GM18517 (cell line): ENCODE data around the gene ARMCX2.
"Not testable (repeated sequence)": the region's sequence is repeated elsewhere in the genome, so short reads cannot be mapped to it uniquely, and the experiment has no call there.

Source experiments
- ATAC-seq: cut with Tn5 transposase; IDR thresholded peaks from one replicate; pipeline ENCODE4 v1.9.1; 2021; ENCODE audit warnings: mild to moderate bottlenecking, moderate library complexity; ENCODE audit not compliant: unreplicated experiment

The ARMCX2 gene

GRCh38 chrX:101659601-101660063 is at the start of gene ARMCX2:
Gene ARMCX2, minus strand, starts transcription at chrX:101659850. Its CDS starts 2,262 bp downstream, at chrX:101657588.
- ATAC-seq: no peak

- ATAC-seq: no peak
Observed at GRCh38 chrX:101709384-101709783, 49.7 kb upstream of the ARMCX2 start.

DNA sequence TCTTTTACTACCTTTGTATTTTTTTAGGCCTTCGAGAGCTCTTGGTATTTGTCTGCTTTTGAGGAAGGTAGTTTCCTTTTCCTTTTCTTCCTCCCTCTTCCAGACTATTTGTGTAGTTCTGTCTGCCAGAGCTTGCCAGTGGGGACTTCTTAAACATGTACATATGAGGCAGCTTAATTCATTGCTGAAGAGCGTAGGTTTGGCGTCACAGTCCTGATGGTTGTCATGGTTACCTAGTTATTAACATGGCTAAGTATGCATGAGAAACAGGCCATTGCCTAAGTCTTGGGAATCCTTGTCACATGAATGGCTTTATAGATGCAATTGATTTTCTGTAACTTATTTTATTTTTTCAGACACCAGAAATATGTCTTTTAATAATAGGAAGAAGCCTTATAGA is 48.5 kb upstream of the ARMCX2 start:
- ATAC-seq: no peak

GRCh38 chrX:101693476-101693875 is 33.8 kb upstream of the ARMCX2 start:
- ATAC-seq: peak; percentile 71

- no peak for ATAC-seq
Observed at GRCh38 chrX:101691835-101692234, 32.2 kb upstream of the ARMCX2 start.

DNA sequence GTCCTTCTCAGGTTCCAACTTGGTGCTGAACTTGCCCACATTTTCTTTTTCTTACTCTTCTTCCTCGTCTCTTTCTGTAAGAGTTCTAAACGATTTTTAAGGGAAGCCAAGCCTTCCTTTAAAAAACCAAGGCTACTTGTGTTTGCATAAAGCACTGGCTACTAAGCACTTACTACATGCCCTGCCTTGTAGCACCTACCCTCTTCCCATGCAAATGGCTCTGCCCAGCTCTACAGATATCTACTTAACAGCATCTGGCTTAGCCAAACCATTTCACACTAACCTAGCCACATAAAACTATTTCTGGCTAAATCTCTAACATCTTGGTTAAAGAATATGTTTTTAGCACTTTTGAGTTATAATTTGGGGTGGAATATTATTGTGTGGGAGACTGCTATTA is 26.9 kb upstream of the ARMCX2 start:
- ATAC-seq: no peak

DNA sequence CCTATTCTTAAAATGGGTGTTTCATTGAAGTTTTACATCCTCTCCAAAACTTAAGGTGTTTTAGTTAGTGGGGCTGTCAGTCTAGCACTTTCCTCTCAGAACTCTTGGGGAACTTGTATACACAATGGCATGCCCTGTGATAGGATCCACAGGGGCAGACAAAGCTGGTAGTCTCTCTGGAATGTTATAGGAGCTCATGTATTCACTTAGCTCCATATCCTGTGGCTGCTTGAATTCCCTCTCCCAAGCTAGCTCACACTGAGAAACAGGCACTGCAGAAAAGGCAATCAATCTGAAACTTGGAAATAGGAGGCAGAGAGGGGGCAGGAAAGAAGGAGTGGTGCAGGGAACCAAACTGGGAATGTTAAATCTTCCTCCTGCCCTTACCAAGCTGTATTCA is 26.3 kb upstream of the ARMCX2 start:
- ATAC-seq: no peak

- ATAC-seq: no peak
Observed at GRCh38 chrX:101682723-101683122, 23.1 kb upstream of the ARMCX2 start.

DNA sequence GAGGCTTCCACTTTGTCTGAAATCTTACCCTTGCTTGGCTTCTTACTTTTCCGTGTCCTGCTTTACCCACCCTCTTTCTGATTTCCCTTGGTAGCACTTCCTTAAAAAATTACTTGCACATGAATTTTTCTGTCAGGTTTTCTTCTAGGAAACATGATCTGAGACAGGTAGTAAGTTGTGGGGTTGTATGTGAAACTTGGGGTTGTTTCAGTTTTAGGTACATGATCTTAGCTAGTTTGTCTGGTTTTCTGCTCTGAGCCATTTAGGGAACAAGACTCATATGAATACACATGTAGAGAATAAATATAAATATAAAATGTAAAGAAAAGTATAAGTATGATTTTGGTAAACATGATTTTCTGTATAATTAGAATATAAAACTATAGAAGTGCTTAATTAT is 17.4 kb upstream of the ARMCX2 start:
- ATAC-seq: no peak

DNA sequence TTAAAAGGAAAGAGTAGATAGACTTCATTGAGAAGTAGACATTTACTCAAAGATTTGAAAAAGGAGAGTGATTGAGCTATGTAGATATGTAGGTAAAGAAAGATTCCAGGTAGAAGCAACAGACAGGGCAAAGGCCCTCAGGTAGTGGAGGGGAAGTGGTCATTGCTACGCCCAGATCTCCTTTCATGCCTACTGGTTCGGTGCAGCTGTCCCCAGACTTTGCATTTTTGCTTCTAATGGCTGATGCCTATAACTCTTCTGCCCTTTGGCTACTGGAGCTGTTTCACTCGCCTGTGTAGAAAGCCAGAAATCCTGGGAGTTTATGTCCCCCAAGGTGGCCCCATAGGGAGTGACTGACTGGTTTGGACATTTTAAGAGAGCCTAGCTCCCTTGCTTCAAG is 16.9 kb upstream of the ARMCX2 start:
- no peak for ATAC-seq

DNA sequence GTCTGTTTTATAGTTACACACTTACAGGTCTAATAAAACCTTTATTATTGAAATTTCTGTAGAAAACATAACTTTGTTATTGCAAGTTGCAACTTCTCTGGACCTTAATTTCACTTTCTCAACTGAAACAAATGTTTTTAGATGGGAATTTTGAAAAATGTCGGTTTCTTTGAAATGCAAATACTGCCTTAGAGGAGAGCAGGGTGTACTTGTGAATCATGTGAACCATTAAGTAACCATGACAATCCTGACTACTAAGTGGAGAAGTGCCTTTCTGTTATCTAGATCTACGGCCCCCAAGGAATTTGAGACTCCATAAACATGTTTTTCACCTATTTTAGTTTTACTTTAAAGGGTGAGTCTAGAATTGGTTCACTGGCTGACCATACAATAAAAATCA is 8.5 kb upstream of the ARMCX2 start:
- ATAC-seq: no peak

- no peak for ATAC-seq
Observed at GRCh38 chrX:101658661-101659491, 774 bp downstream of the ARMCX2 start.

GRCh38 chrX:101657495-101657894 is 2.2 kb downstream of the ARMCX2 start:
- no peak for ATAC-seq

DNA sequence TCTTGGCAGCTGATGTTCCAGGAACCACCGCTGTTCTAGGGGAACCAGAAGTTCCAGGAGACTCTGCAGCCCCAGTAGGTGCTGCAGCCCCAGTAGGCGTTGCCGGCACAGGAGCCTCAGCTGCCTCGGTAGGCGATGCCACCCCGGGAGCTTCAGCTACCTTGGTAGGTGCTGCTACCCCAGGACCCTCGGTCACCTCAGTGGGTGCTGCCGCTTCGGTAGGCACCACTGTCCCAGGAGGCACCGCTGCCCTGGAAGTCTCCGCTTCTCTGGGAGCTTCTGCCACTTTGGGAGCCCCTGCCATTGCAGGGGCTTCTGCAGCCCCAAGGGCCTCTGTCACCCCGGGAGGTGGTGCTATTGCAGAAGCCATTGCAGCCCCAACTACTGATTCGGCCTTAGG is 2.8 kb downstream of the ARMCX2 start:
- ATAC-seq: no peak

DNA sequence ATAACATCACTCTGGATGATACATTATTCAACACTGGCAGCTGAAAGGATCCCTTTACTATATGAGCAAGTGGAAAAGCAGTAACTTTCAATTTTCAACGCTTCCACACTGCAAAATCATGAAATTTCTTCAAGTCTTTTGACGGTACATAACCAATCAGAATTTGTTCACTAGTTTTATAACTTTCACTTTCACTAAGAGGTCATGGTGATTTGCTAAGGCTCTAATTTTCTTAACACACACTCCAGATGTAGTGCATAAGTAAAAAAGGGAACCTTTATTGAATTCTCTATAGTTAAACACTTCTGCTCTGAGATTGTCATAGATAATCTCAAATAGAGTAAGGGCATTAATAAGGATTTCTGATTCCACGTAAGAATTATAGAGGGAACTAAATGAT is 4.1 kb downstream of the ARMCX2 start:
- no peak for ATAC-seq

- not testable (repeated sequence) for ATAC-seq
Observed at GRCh38 chrX:101647716-101648115, 11.9 kb downstream of the ARMCX2 start.

DNA sequence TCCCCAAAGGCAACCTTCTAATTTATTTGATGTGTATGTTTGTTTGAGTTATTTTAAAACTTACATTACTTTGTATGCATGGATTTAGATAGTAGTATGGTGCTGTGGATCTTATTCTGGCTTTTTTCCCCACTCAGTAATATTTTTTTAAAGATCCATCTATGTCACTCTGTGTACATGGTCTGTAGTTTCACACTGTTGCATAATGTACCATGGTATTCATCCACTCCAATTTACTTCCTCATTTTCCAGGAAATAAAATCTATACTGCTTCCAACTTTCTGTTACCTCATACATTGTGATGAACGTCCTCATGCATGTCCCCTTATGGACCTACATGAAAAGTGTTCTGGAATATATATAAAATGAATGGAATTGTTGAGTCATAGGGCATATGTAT is 17.6 kb downstream of the ARMCX2 start:
- ATAC-seq: no peak

DNA sequence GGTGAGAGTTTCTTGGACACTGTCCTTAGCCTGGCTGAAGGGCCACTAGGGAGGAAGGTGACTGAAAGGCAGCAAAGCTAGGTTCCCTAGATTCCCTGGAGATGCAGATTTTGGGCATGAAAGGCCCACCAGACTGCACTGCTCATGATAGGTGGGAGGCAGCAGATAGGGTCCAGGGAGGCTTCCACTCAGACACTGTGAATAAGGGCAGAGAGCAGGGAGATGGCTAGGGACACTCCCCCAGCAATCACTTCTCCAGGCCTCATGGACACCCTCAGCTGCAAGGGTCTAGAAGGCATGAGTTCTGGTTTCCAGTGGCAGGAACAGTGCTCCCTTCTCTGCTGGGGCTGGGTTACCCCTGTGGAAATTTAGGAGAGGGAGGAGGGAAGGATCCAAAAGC is 20.1 kb downstream of the ARMCX2 start:
- ATAC-seq: no peak

DNA sequence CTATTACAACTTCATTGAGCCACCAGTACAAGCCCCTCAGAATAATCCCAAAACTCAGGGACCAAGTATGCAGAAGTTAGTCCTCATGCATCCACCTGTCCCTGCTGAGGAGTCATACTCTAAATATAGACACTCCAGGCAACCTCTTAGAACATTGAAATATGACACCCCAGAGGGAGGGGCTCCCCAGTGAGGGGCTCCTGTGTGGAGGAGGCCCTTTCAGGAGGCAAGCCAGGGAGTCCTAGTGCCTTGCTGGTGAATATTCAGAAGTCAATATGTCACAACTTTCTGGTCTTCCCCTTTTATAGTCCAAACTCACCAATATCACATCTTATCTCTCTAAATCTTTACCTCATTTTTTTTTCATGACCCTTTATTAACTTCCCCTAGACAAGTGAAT is 40.3 kb downstream of the ARMCX2 start:
- ATAC-seq: no peak

DNA sequence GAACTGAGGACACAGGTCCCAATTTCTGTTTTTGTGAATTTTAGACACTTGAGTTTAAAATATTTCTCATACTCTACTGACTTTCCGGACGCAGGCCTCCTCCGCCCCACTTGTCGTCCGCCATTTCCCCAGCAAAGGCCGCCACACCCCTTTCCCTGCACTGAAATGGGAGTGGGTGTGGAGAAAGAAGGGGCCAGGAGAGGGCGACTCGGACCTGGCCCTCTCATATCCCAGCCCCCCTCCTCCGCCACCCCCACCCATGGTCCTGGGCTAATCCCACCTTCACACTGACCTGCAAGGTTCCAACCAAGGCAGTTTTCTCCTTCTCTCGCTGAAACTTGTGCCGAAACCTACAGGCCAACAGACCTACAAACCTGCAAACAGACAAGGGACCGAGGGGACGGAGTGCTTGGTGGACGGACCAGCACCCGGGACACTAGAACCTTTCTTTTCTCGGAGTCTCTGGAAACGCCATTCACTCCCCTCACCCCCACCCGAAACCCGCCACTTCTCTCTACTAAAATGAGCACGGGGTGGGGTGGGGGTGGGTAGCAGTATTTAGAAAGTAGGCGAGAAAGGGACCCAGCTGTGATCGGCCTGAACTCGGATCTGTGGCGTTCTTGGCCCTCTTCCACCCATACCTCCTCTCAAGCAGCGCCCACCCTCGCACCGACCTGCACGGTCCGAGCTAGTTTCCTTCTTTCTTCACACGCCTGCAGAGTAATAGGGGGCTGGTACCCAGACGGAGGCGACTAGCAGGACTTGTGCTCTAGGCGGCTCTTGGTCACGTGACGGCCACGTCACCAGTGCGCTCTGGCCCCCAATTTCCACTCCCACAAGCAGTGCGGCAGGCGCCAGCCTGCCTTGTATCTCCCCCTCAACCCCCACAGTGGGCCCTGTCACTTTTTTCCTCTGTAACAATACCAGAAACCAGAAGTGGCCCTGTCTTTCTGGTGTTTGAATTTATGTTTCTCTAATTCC is 42.1 kb downstream of the ARMCX2 start, which contains the start of gene ARMCX6:
Gene ARMCX6 (minus strand): TSS at position 790 of the 981 bp plus-strand sequence. CDS start 1,380 bp downstream, outside the sequence.
- ATAC-seq: peak; percentile 90

GRCh38 chrX:101605728-101606127 is 53.9 kb downstream of the ARMCX2 start:
- ATAC-seq: no peak
